Activated naive CD4-positive, alpha-beta T cell treated with anti-CD3 and anti-CD28 coated beads, Interleukin-2, amount 50 U/mL, for 72 hours (primary cell): ENCODE measurements around the gene PPA2. TPM values are rescaled to one million over a fixed set of nuclear protein-coding genes. Genes with fewer than 3 reads are reported as not detected.
A peak's percentile ranks its signal among the peaks of the same experiment; 100 is the strongest.

Experiments
- ATAC-seq, 2 donors: fragments of 150-1000 bp; cut with Tn5 transposase; 2 replicates each; pipeline ENCODE4 v1.10.0; 2021; ENCODE audit warnings: mild to moderate bottlenecking in 2 of 2, moderate library complexity in 2 of 2
- DNase-seq, 2 donors: peaks; one replicate each; pipeline ENCODE4 v3.0.0; 2021 to 2022; ENCODE audit warnings: low spot score in 2 of 2
- H3K27ac Mint-ChIP-seq, 2 donors: one replicate each; pipeline ENCODE4 v1.8.0; 2022; ENCODE audit warnings: mild to moderate bottlenecking in 2 of 2, mixed read lengths in 2 of 2
- H3K36me3 Mint-ChIP-seq, 2 donors: one replicate each; pipeline ENCODE4 v1.8.0; 2022; ENCODE audit warnings: mixed read lengths in 2 of 2
- H3K9me3 Mint-ChIP-seq, 2 donors: one replicate each; pipeline ENCODE4 v1.8.0; 2022; ENCODE audit warnings: mixed read lengths in 2 of 2
- total RNA-seq, 2 donors: library from RNA; stranded (reverse); gene quantifications; one replicate each; pipeline ENCODE4 v1.2.3, GENCODE V29; 2022

PPA2 gene
- total RNA-seq = 10 to 100 TPM; 45.2 to 81.1 TPM

GRCh38 chr4:105473324-105474098 is at the start of gene PPA2:
PPA2 (minus strand) TSS chr4:105474062; CDS start chr4:105474050, 12 bp downstream.
- peak within 1 kb of the TSS; percentile 97 to 99 for H3K27ac Mint-ChIP-seq
- peak; percentile 75 to 85 for ATAC-seq
- H3K9me3 Mint-ChIP-seq = no peaks in the 10 kb centered on the region
- peak; percentile 65 to 87 for DNase-seq
- peaks cover 6 to 11% of the 10 kb centered on the region in 2 donors for H3K36me3 Mint-ChIP-seq

GRCh38 chr4:105520819-105521790 is 47.2 kb upstream of the PPA2 start:
- DNase-seq = peak in 1 of 2 donors; percentile 11
- ATAC-seq = no peak
- H3K9me3 Mint-ChIP-seq = no peaks in the 10 kb centered on the region

GRCh38 chr4:105510245-105510644 is 36.4 kb upstream of the PPA2 start:
- Mint-ChIP-seq H3K36me3 (no peaks in the 10 kb centered on the region), H3K9me3 (peaks cover 0 to 8% of the 10 kb centered on the region in 2 donors), H3K27ac (no peak overlapping the region)
- DNase-seq = no peak
- ATAC-seq = no peak

More at GRCh38 chr4:105520819-105521790, 47.2 kb upstream of the PPA2 start:
- Mint-ChIP-seq H3K36me3 (no peaks in the 10 kb centered on the region), H3K27ac (no peak overlapping the region)

GRCh38 chr4:105509714-105510113 is 35.9 kb upstream of the PPA2 start:
- no peaks in the 10 kb centered on the region for H3K36me3 Mint-ChIP-seq

GRCh38 chr4:105509291-105509690 is 35.4 kb upstream of the PPA2 start:
- H3K9me3 Mint-ChIP-seq = peaks cover 0 to 7% of the 10 kb centered on the region in 2 donors

More at GRCh38 chr4:105509714-105510113, 35.9 kb upstream of the PPA2 start:
- Mint-ChIP-seq H3K9me3 (peaks cover 0 to 8% of the 10 kb centered on the region in 2 donors), H3K27ac (no peak overlapping the region)
- ATAC-seq = no peak
- no peak for DNase-seq

GRCh38 chr4:105504744-105505143 is 30.9 kb upstream of the PPA2 start:
- H3K9me3 Mint-ChIP-seq = no peaks in the 10 kb centered on the region
- DNase-seq (no peak), ATAC-seq (no peak)
- H3K27ac Mint-ChIP-seq = no peak overlapping the region
- H3K36me3 Mint-ChIP-seq = no peaks in the 10 kb centered on the region

More at GRCh38 chr4:105509291-105509690, 35.4 kb upstream of the PPA2 start:
- DNase-seq (no peak), ATAC-seq (no peak)
- Mint-ChIP-seq H3K36me3 (no peaks in the 10 kb centered on the region), H3K27ac (no peak overlapping the region)

GRCh38 chr4:105503484-105503883 is 29.6 kb upstream of the PPA2 start:
- H3K27ac Mint-ChIP-seq = no peak overlapping the region
- ATAC-seq (no peak), DNase-seq (no peak)
- no peaks in the 10 kb centered on the region for H3K9me3 Mint-ChIP-seq
- no peaks in the 10 kb centered on the region for H3K36me3 Mint-ChIP-seq

- Mint-ChIP-seq H3K36me3 (no peaks in the 10 kb centered on the region), H3K9me3 (peaks cover 0 to 3% of the 10 kb centered on the region in 2 donors), H3K27ac (no peak overlapping the region)
- ATAC-seq (no peak), DNase-seq (no peak)
These were observed 23.0 kb upstream of the PPA2 start for GRCh38 chr4:105496899-105497298.

GRCh38 chr4:105495667-105496066 is 21.8 kb upstream of the PPA2 start:
- ATAC-seq = no peak
- Mint-ChIP-seq H3K36me3 (no peaks in the 10 kb centered on the region), H3K27ac (no peak overlapping the region), H3K9me3 (peaks cover 0 to 3% of the 10 kb centered on the region in 2 donors)
- no peak for DNase-seq

- ATAC-seq = no peak
- Mint-ChIP-seq H3K27ac (no peak overlapping the region), H3K9me3 (peaks cover 0 to 5% of the 10 kb centered on the region in 2 donors), H3K36me3 (no peaks in the 10 kb centered on the region)
- no peak for DNase-seq
These were observed 16.7 kb upstream of the PPA2 start for GRCh38 chr4:105490523-105490922.

GRCh38 chr4:105483840-105484239 is 10.0 kb upstream of the PPA2 start:
- Mint-ChIP-seq H3K36me3 (no peaks in the 10 kb centered on the region), H3K27ac (no peak overlapping the region), H3K9me3 (peaks cover 0 to 2% of the 10 kb centered on the region in 2 donors)
- DNase-seq = no peak
- no peak for ATAC-seq

GRCh38 chr4:105474099-105474518 is 247 bp upstream of the PPA2 start:
- Mint-ChIP-seq H3K27ac (peak overlapping the region in 1 of 2 donors; percentile 99), H3K9me3 (no peaks in the 10 kb centered on the region), H3K36me3 (peaks cover 6 to 11% of the 10 kb centered on the region in 2 donors)
- ATAC-seq (no peak), DNase-seq (peak; percentile 85 to 87)

- peaks cover 11 to 12% of the 10 kb centered on the region in 2 donors for H3K36me3 Mint-ChIP-seq
- H3K9me3 Mint-ChIP-seq = no peaks in the 10 kb centered on the region
- ATAC-seq = peak; percentile 39 to 78
- H3K27ac Mint-ChIP-seq = peak overlapping the region; percentile 96 to 99
- no peak for DNase-seq
These were observed 965 bp downstream of the PPA2 start for GRCh38 chr4:105472871-105473323.

GRCh38 chr4:105471566-105472176 is 2.2 kb downstream of the PPA2 start:
- Mint-ChIP-seq H3K27ac (peak overlapping the region; percentile 65 to 76), H3K36me3 (peaks cover 21 to 24% of the 10 kb centered on the region in 2 donors), H3K9me3 (no peaks in the 10 kb centered on the region)
- peak in 1 of 2 donors; percentile 69 for DNase-seq
- ATAC-seq = peak; percentile 25 to 49

- ATAC-seq (no peak), DNase-seq (no peak)
- H3K27ac Mint-ChIP-seq = no peak overlapping the region
- peaks cover 0 to 5% of the 10 kb centered on the region in 2 donors for H3K9me3 Mint-ChIP-seq
- peaks cover 30 to 32% of the 10 kb centered on the region in 2 donors for H3K36me3 Mint-ChIP-seq
These were observed 3.1 kb downstream of the PPA2 start for GRCh38 chr4:105470766-105471165.

GRCh38 chr4:105469736-105470135 is 4.1 kb downstream of the PPA2 start:
- Mint-ChIP-seq H3K36me3 (peaks cover 36 to 42% of the 10 kb centered on the region in 2 donors), H3K9me3 (peaks cover 0 to 11% of the 10 kb centered on the region in 2 donors), H3K27ac (no peak overlapping the region)
- ATAC-seq (no peak), DNase-seq (no peak)
